Measurements from ENCODE around the gene ZSCAN21.

Gene ZSCAN21

DNA sequence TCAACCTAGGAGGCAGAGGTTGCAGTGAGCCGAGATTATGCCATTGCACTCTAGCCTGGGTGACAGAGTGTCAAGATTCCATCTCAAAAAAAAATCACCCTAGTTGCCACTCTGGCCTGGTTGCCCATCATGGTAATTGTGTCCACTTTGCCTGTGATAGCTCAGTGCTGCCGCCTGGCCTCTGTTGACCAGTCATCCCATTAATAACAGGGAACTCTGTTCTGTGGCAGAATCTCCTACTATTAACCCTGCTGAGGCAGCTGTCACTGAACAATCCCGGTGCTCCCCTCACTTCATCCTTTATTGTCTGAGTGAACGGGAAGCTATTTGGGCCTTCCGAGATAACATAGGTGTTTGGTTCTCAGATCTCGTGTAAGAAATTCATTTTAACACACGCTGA is 17.4 kb downstream of the ZSCAN21 start:
- TF ChIP-seq, protein P1, sequence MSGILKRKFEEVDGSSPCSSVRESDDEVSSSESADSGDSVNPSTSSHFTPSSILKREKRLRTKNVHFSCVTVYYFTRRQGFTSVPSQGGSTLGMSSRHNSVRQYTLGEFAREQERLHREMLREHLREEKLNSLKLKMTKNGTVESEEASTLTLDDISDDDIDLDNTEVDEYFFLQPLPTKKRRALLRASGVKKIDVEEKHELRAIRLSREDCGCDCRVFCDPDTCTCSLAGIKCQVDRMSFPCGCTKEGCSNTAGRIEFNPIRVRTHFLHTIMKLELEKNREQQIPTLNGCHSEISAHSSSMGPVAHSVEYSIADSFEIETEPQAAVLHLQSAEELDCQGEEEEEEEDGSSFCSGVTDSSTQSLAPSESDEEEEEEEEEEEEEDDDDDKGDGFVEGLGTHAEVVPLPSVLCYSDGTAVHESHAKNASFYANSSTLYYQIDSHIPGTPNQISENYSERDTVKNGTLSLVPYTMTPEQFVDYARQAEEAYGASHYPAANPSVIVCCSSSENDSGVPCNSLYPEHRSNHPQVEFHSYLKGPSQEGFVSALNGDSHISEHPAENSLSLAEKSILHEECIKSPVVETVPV (CRISPR knock-in tag; IDR thresholded peaks at IDR 0.05), result no peak
- TF ChIP-seq BACH2 (CRISPR knock-in tag; IDR thresholded peaks at IDR 0.05; ENCODE audit: borderline replicate concordance), result no peak
- no peak for TF ChIP-seq TCF4 (CRISPR knock-in tag; IDR thresholded peaks at IDR 0.05; ENCODE audit: borderline replicate concordance)
- no peak for TF ChIP-seq ARNTL (CRISPR knock-in tag; IDR thresholded peaks at IDR 0.05; ENCODE audit: borderline replicate concordance, low read depth)
- no peak for TF ChIP-seq ZC3H10 (CRISPR knock-in tag; IDR thresholded peaks at IDR 0.05)
- no peak for TF ChIP-seq ZFP30 (CRISPR knock-in tag; IDR thresholded peaks at IDR 0.05)
- TF ChIP-seq ESRRG (CRISPR knock-in tag; IDR thresholded peaks at IDR 0.05), result no peak
- TF ChIP-seq, protein P2, sequence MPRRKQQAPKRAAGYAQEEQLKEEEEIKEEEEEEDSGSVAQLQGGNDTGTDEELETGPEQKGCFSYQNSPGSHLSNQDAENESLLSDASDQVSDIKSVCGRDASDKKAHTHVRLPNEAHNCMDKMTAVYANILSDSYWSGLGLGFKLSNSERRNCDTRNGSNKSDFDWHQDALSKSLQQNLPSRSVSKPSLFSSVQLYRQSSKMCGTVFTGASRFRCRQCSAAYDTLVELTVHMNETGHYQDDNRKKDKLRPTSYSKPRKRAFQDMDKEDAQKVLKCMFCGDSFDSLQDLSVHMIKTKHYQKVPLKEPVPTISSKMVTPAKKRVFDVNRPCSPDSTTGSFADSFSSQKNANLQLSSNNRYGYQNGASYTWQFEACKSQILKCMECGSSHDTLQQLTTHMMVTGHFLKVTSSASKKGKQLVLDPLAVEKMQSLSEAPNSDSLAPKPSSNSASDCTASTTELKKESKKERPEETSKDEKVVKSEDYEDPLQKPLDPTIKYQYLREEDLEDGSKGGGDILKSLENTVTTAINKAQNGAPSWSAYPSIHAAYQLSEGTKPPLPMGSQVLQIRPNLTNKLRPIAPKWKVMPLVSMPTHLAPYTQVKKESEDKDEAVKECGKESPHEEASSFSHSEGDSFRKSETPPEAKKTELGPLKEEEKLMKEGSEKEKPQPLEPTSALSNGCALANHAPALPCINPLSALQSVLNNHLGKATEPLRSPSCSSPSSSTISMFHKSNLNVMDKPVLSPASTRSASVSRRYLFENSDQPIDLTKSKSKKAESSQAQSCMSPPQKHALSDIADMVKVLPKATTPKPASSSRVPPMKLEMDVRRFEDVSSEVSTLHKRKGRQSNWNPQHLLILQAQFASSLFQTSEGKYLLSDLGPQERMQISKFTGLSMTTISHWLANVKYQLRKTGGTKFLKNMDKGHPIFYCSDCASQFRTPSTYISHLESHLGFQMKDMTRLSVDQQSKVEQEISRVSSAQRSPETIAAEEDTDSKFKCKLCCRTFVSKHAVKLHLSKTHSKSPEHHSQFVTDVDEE (CRISPR knock-in tag; IDR thresholded peaks at IDR 0.05), result no peak
- no peak for TF ChIP-seq RARB (CRISPR knock-in tag; IDR thresholded peaks at IDR 0.05)
- no peak for TF ChIP-seq TOX (CRISPR knock-in tag; IDR thresholded peaks at IDR 0.05; ENCODE audit: borderline replicate concordance)
- TF ChIP-seq ZNF8 (CRISPR knock-in tag; IDR thresholded peaks at IDR 0.05), result no peak
- TF ChIP-seq, protein P3, sequence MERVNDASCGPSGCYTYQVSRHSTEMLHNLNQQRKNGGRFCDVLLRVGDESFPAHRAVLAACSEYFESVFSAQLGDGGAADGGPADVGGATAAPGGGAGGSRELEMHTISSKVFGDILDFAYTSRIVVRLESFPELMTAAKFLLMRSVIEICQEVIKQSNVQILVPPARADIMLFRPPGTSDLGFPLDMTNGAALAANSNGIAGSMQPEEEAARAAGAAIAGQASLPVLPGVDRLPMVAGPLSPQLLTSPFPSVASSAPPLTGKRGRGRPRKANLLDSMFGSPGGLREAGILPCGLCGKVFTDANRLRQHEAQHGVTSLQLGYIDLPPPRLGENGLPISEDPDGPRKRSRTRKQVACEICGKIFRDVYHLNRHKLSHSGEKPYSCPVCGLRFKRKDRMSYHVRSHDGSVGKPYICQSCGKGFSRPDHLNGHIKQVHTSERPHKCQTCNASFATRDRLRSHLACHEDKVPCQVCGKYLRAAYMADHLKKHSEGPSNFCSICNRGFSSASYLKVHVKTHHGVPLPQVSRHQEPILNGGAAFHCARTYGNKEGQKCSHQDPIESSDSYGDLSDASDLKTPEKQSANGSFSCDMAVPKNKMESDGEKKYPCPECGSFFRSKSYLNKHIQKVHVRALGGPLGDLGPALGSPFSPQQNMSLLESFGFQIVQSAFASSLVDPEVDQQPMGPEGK (CRISPR knock-in tag; IDR thresholded peaks at IDR 0.05; ENCODE audit: borderline replicate concordance), result no peak
- TF ChIP-seq PPARA (CRISPR knock-in tag; IDR thresholded peaks at IDR 0.05; ENCODE audit: borderline replicate concordance), result no peak
- TF ChIP-seq ZFP3 (CRISPR knock-in tag; IDR thresholded peaks at IDR 0.05), result no peak
- TF ChIP-seq, protein P4, sequence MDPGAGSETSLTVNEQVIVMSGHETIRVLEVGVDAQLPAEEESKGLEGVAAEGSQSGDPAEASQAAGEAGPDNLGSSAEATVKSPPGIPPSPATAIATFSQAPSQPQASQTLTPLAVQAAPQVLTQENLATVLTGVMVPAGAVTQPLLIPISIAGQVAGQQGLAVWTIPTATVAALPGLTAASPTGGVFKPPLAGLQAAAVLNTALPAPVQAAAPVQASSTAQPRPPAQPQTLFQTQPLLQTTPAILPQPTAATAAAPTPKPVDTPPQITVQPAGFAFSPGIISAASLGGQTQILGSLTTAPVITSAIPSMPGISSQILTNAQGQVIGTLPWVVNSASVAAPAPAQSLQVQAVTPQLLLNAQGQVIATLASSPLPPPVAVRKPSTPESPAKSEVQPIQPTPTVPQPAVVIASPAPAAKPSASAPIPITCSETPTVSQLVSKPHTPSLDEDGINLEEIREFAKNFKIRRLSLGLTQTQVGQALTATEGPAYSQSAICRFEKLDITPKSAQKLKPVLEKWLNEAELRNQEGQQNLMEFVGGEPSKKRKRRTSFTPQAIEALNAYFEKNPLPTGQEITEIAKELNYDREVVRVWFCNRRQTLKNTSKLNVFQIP (CRISPR knock-in tag; IDR thresholded peaks at IDR 0.05; ENCODE audit: borderline replicate concordance, low read depth), result no peak
- ATAC-seq, result peak; percentile 5

DNA sequence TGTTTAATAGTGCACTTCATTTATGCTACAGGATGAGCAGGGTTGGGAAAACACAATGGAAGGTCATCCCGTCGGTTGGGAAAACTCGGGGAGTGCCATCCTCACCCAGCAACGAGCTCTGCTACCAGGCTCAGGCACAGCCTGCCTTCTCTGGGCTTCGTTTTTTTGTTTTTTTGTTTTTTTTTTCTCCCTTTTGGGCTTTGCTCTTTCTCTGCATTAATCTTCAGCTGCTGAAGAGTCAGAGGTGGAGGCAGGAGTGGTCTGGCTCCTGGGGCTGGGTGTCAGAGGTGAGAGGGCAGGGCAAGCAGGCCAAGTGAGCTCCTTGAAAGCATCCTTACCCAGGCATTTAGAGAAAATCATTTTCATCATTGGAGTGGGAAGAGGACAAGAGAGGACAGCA is 20.4 kb downstream of the ZSCAN21 start:
- TF ChIP-seq GLIS3 (CRISPR knock-in tag; IDR thresholded peaks at IDR 0.05) (no peak), SNAI2 (CRISPR knock-in tag; IDR thresholded peaks at IDR 0.05) (no peak), BACH2 (CRISPR knock-in tag; IDR thresholded peaks at IDR 0.05; ENCODE audit: borderline replicate concordance) (no peak), ZNF8 (CRISPR knock-in tag; IDR thresholded peaks at IDR 0.05) (no peak), RARB (CRISPR knock-in tag; IDR thresholded peaks at IDR 0.05) (no peak)
- ATAC-seq, result no peak

DNA sequence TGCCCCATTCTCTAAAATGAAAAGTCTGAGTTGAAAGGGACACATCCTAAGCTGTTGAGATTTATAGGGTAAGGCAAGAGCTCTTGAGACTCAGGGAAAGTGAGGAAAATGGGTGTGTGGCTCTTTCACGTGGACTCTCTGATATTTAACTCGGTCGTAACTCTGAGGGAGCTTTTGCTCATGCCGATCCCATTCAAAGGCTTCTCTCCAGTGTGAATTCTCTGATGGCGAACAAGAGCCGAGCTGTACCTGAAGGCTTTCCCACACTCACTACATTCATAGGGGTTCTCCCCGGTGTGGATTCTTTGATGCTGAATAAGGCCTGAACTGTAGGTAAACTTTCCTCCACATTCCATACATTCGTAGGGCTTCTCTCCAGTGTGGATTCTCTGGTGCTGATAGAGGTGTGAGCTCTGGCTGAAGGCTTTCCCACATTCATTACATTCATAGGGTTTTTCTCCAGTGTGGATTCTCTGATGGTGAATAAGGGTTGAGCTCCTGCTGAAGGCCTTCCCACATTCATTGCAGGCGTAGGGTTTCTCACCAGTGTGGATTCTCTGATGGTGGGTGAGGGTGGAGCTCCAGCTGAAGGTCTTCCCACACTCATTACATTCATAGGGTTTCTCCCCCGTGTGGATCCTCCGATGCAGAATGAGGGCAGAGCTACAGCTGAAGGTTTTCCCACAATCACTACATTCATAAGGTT is 21.6 kb downstream of the ZSCAN21 start:
- no peak for ATAC-seq
- no peak for TF ChIP-seq ZNF565 (CRISPR knock-in tag; conservative IDR thresholded peaks at IDR 0.05; ENCODE audit: low read depth)
- TF ChIP-seq, protein P1 (CRISPR knock-in tag; IDR thresholded peaks at IDR 0.05), result no peak
- TF ChIP-seq, protein P2 (CRISPR knock-in tag; IDR thresholded peaks at IDR 0.05), result no peak
- no peak for TF ChIP-seq ARNTL (CRISPR knock-in tag; IDR thresholded peaks at IDR 0.05; ENCODE audit: borderline replicate concordance, low read depth)
- TF ChIP-seq, protein P4 (CRISPR knock-in tag; IDR thresholded peaks at IDR 0.05; ENCODE audit: borderline replicate concordance, low read depth), result no peak
- TF ChIP-seq GLIS3 (CRISPR knock-in tag; IDR thresholded peaks at IDR 0.05), result no peak
- no peak for TF ChIP-seq PPARA (CRISPR knock-in tag; IDR thresholded peaks at IDR 0.05; ENCODE audit: borderline replicate concordance)
- TF ChIP-seq RARB (CRISPR knock-in tag; IDR thresholded peaks at IDR 0.05), result no peak
- TF ChIP-seq CSDC2 (CRISPR knock-in tag; IDR thresholded peaks at IDR 0.05), result no peak
- TF ChIP-seq ESRRG (CRISPR knock-in tag; IDR thresholded peaks at IDR 0.05), result no peak
- no peak for TF ChIP-seq ZNF70 (CRISPR knock-in tag; IDR thresholded peaks at IDR 0.05)
- no peak for TF ChIP-seq ZNF8 (CRISPR knock-in tag; IDR thresholded peaks at IDR 0.05)
